Bronchial epithelial cell (primary cell): ENCODE data around the gene TOMM7. TPM values are rescaled to one million over a fixed set of nuclear protein-coding genes. Genes with fewer than 3 reads are reported as not detected.

Source experiments
- DNase-seq: peaks from one replicate; pipeline ENCODE4 v3.0.0-alpha.2; 2010; ENCODE audit warnings: low read depth
- FAIRE-seq: peaks from 2 replicates; lab custom pipeline; 2011; peaks lifted over from hg19 to GRCh38; lab: Jason Lieb, UNC
- H3K27me3 ChIP-seq: 2 replicates; pipeline ENCODE4 v1.5.1; 2011; ENCODE audit warnings: low read length; ENCODE audit not compliant: control insufficient read depth, insufficient read depth
- H3K36me3 ChIP-seq: 2 replicates; pipeline ENCODE4 v1.5.1; 2011; ENCODE audit warnings: low read length; ENCODE audit not compliant: control insufficient read depth, insufficient read depth
- H3K4me3 ChIP-seq: 2 replicates; pipeline ENCODE4 v1.5.1; 2011; ENCODE audit warnings: mild to moderate bottlenecking, low read depth, low read length, control low read depth
- total RNA-seq: library from RNA; depleted of rRNA; stranded (reverse); fragments of >200 nt; gene quantifications from 2 replicates; pipeline ENCODE4 v1.2.1, GENCODE V29; 2014
- TF ChIP-seq, protein P1 (sequence below): IDR thresholded peaks from 2 replicates; pipeline ENCODE4 v1.5.1; 2011; ENCODE audit warnings: mild to moderate bottlenecking, moderate library complexity, low read length, control low read depth, inconsistent platforms; ENCODE audit not compliant: insufficient read depth, severe bottlenecking

Gene TOMM7
- total RNA-seq, 1 donor from 2014 or later, result 233 TPM

DNA sequence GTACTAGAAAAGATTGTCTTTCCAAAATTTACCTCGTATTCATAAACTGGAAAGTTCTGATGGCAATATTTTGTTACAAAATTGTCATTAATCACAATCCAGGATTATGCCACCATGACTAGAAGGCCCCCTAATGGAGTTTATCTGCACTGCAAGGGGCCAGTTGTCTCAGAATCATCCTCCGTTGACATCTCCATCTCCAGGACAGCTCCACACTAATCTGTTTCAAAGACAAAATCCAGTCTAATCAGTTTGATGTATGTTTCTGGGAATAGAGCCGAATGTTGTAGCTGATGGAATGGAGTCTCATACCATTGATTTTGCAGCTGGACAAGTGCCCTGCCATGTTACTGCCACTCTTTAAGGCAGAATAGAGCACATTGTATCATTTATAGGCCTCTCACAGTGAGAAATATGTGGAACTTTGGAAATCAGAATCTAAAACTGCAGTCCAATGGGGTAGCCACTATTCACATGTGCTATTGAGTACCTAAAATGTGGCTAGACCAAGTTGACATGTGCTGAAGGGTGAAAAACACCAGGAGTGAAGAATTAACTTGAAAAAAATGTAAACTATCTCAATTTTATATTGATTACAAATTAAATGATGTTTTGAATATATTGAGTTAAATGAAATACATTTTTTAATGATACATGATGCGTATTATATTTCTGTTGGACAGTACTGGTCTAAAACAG lies 38.3 kb upstream of the TOMM7 start:
- no peak for FAIRE-seq
- no peak for DNase-seq

DNA sequence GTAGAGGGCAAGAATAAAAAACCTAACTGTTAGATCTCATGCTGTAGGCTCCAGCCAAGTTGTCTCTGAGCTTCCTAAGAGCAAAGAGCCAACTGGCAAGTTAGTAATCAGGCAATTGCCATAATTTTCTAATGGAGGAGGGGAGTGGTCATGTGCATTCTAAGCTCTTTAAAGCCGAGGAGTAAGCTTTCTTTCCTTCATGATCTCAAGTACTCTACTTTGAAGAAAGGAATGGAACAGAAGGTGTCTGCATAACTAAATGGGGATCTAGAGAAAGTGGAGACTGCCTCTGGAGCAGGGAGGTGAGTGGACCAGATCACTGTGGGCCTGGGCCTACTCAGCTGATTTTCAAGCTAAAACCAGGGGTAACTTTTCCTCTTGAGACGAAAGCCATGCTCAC lies 37.7 kb upstream of the TOMM7 start:
- no peak for FAIRE-seq
- H3K4me3 ChIP-seq, result no peak overlapping the region
- H3K27me3 ChIP-seq, result no peaks in the 10 kb centered on the region
- TF ChIP-seq, protein P1, sequence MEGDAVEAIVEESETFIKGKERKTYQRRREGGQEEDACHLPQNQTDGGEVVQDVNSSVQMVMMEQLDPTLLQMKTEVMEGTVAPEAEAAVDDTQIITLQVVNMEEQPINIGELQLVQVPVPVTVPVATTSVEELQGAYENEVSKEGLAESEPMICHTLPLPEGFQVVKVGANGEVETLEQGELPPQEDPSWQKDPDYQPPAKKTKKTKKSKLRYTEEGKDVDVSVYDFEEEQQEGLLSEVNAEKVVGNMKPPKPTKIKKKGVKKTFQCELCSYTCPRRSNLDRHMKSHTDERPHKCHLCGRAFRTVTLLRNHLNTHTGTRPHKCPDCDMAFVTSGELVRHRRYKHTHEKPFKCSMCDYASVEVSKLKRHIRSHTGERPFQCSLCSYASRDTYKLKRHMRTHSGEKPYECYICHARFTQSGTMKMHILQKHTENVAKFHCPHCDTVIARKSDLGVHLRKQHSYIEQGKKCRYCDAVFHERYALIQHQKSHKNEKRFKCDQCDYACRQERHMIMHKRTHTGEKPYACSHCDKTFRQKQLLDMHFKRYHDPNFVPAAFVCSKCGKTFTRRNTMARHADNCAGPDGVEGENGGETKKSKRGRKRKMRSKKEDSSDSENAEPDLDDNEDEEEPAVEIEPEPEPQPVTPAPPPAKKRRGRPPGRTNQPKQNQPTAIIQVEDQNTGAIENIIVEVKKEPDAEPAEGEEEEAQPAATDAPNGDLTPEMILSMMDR, result no peak
- no peaks in the 10 kb centered on the region for H3K36me3 ChIP-seq
- DNase-seq, result no peak

More for the DNA sequence above, 38.3 kb upstream of the TOMM7 start:
- H3K4me3 ChIP-seq, result no peak overlapping the region
- no peaks in the 10 kb centered on the region for H3K36me3 ChIP-seq
- TF ChIP-seq, protein P1, result peak; percentile 22
- no peaks in the 10 kb centered on the region for H3K27me3 ChIP-seq

DNA sequence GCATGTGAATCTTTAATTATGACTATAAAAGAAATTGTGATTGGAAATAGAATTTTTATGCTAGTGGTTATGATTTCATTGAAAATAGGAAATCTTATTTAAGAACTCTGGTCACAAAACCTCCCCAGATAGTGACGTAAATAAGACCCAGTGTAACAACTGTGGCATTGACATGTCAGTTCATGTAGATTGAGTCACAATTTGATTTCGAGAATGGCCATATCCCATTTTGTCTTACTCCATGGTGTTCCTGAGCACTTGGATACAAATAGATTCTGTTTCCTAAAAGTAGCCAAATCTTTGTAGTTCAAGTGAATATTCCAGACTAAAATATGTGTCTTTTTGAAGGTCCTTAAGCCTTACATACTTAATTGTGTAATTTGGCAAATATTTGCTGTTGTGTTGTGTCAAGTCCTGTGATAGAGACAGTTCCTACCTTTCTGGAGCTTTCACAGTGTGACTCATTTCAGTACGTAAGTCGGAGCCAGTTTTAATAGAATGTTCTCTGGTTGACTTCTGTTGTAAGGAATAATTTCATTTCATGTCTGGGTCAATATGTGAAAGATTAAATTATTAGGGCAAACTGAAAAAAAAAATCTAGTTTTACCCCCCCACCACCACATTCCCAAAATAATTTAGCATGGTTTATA lies 37.1 kb upstream of the TOMM7 start:
- Histone ChIP-seq H3K4me3 (no peak overlapping the region), H3K27me3 (no peaks in the 10 kb centered on the region), H3K36me3 (no peaks in the 10 kb centered on the region)
- no peak for FAIRE-seq
- TF ChIP-seq, protein P1, result no peak
- peak; percentile 96 for DNase-seq

DNA sequence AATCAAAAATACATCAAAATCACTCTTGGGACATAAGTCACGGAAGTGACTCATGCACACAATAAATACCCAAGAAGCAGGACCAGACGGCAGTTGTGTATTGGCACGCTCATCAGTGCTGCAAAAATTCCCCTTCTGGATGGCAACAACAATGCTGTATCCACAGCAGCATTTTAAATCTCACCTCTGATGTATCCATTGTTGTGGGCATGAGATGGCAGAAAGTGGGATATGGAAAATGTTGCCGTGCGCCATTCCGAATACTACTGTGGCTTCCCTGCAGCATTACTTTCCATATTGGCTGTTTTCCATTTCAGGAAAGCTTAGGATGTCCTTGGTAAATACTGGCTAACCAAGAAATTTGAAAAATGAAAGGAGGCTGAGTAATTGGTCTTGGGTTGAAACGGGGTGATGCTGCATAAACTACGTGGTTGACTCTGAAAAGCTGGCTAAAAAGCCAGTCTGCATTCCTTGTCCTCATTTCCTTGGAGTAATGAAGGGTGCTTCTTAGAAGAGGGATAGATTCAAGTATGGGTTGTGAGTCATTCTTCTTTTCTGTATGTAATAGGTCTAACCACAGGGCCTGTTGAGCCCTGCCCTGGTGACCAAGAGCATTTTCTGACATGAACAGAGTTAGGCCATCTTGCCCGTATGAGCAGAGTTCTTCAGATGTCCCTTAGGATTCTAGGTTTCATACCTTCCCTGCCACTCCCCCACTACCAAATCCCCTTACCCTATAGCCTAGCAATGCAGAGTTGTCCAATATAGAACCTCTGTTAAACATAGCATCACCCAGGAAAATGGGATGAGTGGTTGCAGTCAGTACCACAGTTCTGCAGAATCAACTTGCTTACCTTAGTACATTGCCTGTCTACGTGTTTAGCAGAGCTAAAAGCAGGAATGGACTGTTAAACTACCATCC lies 36.3 kb upstream of the TOMM7 start:
- Histone ChIP-seq H3K27me3 (no peaks in the 10 kb centered on the region), H3K4me3 (peak overlapping the region; percentile 6), H3K36me3 (no peaks in the 10 kb centered on the region)
- TF ChIP-seq, protein P1, result no peak
- peak; percentile 100 for DNase-seq
- no peak for FAIRE-seq

DNA sequence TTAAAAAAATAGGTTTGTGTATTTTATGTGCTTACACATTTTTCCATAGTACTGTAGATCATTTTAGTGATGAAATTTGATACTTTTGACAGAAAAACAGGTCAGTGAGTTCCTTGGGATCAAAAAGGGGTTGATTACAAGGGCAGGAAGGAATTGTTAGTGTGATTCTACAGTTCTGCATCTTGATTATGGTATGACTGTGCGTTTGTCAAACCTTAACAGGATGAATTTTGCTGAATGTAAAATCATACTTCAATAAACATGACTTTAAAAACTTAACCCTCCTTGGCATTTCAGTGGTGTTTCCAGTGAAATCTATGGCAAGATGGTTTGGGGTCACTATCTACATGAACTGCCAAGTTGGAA lies 35.6 kb upstream of the TOMM7 start:
- DNase-seq, result no peak
- FAIRE-seq, result no peak
- TF ChIP-seq, protein P1, result no peak
- Histone ChIP-seq H3K4me3 (no peak overlapping the region), H3K27me3 (no peaks in the 10 kb centered on the region), H3K36me3 (no peaks in the 10 kb centered on the region)
